NCI-H1048 (cell line): ENCODE data around the gene ABCB11.
"Not testable (repeated sequence)": the region's sequence is repeated elsewhere in the genome, so short reads cannot be mapped to it uniquely, and the experiment has no call there.

ENCODE experiments used
- DNase-seq: peaks from one replicate; lab custom pipeline; 2025; lab: John Stamatoyannopoulos, UW

Gene ABCB11

DNA sequence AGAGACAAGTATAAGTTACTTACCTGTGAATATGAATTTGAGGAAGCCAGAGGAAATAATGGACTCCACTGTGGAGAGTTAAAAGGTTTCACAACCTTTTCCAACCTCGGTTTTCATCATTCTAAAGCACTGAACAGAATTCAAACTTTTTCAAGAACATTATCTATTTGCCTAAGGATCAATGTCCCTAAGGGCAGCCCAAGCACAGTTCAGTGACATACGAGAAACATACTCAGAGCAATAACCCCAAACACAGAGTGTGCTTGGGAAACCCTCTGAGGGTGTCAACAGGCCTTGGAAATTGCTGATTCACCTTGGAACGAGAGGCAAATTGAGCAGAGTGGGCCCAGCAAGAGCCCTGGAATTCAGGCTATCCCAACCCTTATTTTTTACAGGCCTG is at the start of gene ABCB11:
Gene ABCB11 (minus strand): TSS at position 123 of the 400 bp plus-strand sequence. CDS start 13,199 bp downstream, outside the sequence.
- no peak for DNase-seq

DNA sequence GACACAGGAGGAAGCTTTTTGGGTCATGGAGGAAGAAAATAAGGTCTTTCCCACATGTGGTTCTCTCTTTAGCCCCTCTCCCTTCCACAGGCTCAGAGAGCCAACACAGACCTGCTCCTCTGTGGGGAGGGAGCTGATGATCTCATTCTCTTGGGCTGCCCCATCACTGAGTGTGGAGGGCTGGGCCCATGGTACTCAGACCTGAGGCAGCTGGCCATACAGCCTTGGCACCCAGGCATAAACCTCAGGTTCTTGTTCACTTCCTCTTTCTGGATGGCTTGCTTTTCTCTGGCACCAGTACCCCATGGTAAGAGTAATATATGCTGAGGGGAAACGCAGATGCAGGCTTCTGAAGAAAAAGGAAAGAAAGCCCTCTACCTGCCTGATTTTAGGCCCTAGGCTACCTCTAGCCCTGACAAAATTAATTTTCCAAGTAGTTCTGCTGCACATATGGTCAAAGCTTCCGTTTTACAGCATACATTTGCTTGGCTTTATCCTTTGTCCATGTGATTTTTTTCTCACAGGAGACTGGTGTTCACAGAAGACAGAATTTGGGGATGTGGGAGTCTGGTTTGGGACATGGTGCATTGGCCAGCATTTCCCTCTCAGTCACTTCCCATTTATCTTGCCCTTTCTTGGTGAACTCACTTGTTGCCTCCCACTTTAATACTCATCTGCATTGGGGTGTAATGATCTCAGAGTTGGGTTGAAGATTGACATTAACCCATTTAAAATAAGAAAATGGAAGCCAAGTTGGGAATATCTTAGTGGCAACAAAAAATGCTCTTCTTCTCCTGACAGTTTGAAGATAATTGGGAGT is 49.3 kb upstream of the ABCB11 start:
- DNase-seq = no peak

GRCh38 chr2:169077674-169078240 is 46.6 kb upstream of the ABCB11 start:
- DNase-seq = no peak

DNA sequence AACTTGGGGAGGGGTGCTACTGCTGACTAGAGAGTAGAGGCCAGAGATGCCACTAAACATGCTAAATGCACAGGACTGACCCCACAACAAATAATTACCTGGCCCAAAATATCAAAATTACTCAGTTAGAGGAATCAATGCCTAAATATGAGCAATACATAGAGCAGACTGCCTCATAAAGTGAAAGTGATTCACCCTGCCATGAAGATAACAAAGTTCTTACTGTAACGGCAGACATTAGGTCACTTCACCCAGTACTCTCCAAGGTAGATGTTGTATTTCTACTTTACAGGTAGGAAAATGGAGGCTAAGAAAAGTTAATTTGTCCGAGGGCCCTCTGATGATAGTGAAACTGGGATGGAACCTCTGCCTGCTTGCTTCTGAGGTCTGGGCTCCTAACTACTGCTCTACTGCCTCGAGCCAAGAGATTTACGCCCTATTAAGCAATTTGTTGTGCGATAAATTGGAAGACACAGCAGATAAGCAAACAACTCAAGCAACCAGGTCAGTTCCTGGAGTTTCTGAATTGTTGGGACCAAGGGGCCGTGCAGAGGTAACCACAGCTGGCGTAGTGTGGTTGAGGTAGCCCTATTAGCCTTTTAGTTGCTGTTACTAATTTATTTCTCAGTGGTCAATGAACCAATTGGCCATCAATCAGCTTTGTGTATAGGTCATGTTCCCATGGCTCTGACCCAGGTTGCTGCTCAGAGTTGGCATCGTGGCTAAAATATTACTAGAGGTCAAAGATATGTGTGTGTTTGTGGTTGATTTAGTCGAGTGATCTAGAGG is 43.0 kb upstream of the ABCB11 start:
- DNase-seq = no peak

DNA sequence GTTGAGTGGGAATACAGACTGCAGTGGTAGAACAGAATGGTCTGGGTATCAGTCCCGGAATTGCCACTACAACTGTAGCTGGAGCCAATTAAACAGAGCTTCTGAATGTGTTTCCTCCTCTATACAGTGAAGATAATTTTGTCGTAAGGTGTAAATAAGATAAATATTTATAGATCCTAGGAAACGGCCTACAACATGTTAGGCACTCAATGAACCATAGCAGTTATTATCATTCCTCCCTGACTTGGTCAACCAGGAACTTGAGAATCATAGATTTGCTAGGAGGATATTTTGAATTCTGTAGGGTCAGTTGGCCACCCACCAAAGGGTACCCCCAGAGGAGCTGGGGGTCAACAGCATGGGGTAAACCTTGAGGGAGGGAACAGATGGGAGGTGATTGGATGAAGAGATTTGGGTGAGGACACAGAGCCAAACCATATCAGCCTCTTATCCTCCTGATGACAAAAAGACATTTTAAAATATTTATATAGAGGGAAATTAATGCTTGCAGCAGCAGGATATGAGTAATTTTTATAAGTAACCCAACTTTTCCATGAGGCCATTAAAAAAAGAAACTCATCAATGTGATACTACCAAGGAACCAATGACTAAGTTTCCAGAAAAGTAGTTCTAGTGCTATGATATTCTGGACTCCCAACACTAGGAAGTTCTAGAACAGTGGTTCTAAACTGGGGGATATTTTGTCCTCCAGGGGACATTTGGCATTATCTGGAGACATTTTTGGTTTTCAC is 42.3 kb upstream of the ABCB11 start:
- DNase-seq = no peak

- no peak for DNase-seq
Measured at GRCh38 chr2:169072163-169072925, 41.2 kb upstream of the ABCB11 start.

GRCh38 chr2:169071455-169071854 is 40.3 kb upstream of the ABCB11 start:
- no peak for DNase-seq

DNA sequence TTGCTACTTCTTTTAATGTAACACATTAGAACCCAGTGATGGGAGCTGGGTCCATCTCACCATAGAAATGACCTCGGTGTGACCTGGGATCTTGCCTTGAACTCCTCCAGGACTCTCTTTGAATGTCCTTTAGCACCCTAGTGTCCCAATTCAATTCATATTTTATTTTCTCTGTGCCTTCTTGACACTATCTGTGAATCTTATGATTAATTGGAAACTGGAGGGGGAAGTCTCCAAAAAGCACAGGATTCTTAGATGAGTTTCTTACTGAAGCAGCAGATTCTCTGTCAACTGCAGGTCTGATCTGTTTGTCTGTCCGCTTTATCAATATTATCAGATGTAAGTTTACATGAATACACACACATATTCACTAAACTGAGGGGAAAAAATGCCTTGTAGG is 38.7 kb upstream of the ABCB11 start:
- DNase-seq = no peak

- no peak for DNase-seq
Measured at GRCh38 chr2:169069341-169069740, 38.2 kb upstream of the ABCB11 start, which contains the start of gene DHRS9. TSS of gene DHRS9 (plus strand) at chr2:169069563. CDS start at chr2:169081582, 12,019 bp downstream.

DNA sequence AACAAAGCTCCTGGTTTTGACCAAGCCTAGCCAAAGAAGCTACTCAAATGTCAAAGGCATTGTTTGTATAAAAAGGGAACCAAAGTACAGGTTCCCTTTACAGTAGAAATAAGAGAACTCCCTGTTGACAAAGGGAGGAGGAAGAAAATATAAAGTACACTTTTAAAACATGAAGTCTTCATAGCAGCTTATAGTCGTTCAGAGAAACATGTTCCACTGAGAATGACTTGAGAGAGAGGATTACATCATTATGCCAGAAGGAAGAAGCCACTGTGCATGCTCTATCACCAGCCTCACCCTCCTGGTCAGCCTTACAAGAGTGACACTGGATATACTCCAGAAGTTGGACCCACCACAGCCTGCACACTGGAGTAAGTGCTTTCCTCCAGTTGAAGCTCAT is 35.8 kb upstream of the ABCB11 start:
- no peak for DNase-seq

GRCh38 chr2:169065864-169066517 is 34.9 kb upstream of the ABCB11 start:
- no peak for DNase-seq

DNA sequence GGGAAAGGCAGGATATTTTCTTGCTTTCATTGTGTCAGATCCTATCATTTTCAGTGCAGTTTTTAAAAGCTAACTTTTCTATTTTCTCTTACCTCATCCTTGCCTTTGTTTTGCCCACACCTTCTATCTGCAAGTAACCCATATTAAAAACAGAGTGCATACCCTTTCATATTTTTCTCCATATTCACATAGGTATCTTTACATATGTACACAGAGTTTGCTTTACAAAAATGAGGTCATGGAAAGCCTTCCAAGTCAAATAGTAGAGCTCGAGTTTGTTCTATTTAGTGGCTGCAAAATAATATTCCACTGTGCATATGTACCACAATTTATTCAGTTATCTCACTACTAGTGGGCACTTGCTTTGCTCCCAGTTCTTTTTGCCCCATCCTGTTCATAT is 34.3 kb upstream of the ABCB11 start:
- DNase-seq = no peak

DNA sequence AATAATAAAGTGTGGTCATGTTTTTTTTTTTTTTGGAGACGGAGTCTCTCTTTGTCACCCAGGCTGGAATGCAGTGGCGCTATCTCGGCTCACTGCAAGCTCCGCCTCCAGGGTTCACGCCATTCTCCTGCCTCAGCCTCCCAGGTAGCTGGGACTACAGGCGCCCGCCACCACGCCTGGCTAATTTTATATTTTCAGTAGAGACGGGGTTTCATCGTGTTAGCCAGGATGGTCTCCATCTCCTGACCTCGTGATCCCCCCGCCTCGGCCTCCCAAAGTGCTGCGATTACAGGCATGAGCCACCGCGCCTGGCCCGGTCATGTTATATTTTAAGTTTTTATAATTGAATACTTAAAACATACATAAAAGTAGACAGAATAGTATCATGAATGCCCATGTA is 33.1 kb upstream of the ABCB11 start:
- not testable (repeated sequence) for DNase-seq

DNA sequence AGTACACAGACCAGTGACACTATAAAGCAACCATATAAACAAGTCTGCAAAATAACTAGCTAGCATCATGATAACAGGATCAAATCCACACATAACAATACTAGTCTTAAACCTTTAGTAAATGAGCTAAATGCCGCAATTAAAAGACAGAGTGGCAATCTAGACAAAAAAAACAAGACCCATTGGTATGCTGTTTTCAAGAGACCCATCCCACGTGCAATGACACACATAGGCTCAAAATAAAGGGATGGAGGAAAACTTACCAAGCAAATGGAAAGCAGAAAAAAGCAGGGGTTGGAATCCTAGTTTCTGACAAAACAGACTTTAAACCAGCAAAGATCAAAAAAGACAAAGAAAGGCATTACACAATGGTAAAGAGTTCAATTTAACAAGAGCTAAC is 23.5 kb upstream of the ABCB11 start:
- not testable (repeated sequence) for DNase-seq

- no peak for DNase-seq
Measured at GRCh38 chr2:169050476-169051240, 19.5 kb upstream of the ABCB11 start.

- no peak for DNase-seq
Measured at GRCh38 chr2:169049142-169049541, 18.0 kb upstream of the ABCB11 start.

DNA sequence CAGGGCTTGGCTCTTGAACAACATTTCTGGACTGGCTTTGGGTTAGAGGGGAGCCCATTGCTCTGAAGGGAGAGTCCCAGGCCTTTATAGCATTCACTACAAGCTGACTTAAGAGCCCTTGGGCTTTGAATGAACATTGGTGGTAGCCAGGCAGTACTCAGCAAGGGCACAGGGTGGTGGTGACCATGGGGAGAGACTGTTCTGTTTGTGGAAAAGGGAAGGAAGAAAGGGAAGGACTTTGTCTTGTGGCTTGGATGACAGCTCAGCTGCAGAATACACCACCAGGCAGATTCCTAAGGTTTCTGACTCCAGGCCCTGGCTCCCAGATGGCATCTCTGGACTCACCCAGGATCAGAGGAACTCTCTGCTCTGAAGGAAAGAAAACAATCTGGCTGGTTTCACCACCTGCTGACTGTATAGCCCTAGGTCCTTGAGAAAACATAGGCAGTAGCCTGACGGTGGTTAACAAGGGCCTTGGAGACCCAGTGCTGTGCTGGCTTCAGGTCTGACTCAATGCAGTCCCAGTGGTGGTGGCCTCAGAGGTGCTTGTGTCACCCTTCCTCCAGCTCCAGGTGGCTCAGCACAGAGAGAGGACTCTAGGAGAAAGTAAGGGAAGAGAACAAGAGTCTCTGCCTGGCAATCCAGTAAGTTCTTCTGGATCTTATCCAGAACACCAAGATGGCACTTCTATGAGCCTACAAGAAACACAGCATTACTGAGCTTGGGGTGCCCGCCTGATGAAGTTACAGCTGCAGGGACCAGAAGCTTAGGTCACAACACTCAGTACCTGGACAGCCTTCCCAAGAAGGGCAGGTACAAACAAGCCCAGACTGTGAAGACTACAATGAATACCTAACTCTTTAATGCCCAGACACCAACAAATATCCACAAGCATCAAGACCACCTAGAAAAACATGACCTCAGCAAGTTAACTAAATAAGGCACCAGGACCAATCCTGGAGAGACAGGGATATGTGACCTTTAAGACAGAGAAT is 16.4 kb upstream of the ABCB11 start:
- DNase-seq = no peak

DNA sequence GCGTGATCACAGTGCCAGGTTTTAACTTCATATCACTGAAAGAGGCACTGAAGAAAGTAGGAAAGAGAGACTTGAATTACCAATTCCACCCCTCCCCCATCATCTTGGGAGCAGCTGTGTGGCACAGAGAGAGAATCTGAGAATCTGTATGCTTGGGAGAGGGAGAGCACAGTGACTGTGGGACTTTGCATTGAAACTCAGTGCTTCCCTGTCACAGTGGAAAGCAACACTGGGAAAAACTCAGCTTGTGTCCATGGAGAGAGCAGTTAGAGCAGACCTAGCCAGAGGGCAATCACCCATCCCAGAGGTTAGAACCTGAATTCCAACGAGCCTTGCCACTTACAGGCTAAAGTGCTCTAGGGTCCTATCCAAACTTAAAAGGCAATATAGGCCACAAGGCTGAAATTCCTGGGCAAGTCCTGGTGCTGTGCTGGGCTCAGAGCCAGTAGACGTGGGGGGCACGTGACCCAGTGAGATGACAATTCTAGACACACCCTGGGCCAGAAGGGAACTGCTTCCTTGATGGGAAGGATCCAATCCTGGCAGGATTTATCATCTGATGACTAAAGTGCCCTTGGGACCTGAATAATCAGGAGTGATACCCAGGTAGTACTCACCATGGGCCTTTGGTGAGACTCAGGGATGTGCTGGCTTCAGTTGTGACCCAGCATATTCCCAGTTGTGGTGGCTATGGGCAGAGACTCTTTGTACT is 15.5 kb upstream of the ABCB11 start:
- no peak for DNase-seq
